Measurements from ENCODE around the gene ACTL6A.
A peak's percentile ranks its signal among the peaks of the same experiment; 100 is the strongest.

ACTL6A gene

GRCh38 chr3:179599531-179599930 is 36.8 kb downstream of the ACTL6A start:
- no peak for FAIRE-seq

GRCh38 chr3:179603321-179603720 is 40.6 kb downstream of the ACTL6A start:
- FAIRE-seq: no peak

- FAIRE-seq: no peak
These were observed 41.1 kb downstream of the ACTL6A start for GRCh38 chr3:179603831-179604230.

GRCh38 chr3:179604321-179605078 is 41.8 kb downstream of the ACTL6A start, which contains the start of the genes MRPL47 and NDUFB5:
Gene MRPL47, minus strand, starts transcription at chr3:179604638. Its CDS starts 14 bp downstream, at chr3:179604624.
Gene NDUFB5, plus strand, starts transcription at chr3:179604794. Its CDS starts 22 bp downstream, at chr3:179604816.
- peak; percentile 91 for FAIRE-seq

GRCh38 chr3:179606534-179607085 is 43.9 kb downstream of the ACTL6A start:
- no peak for FAIRE-seq

GRCh38 chr3:179608931-179609720 is 46.4 kb downstream of the ACTL6A start:
- FAIRE-seq: no peak

GRCh38 chr3:179610066-179610465 is 47.3 kb downstream of the ACTL6A start:
- no peak for FAIRE-seq

- no peak for FAIRE-seq
These were observed 51.1 kb downstream of the ACTL6A start for GRCh38 chr3:179613807-179614206.

- FAIRE-seq: no peak
These were observed 52.9 kb downstream of the ACTL6A start for GRCh38 chr3:179615458-179616173.

GRCh38 chr3:179622023-179622422 is 59.3 kb downstream of the ACTL6A start:
- FAIRE-seq: no peak

GRCh38 chr3:179624451-179624850 is 61.7 kb downstream of the ACTL6A start:
- FAIRE-seq: no peak

GRCh38 chr3:179630753-179631451 is 68.2 kb downstream of the ACTL6A start:
- no peak for FAIRE-seq
